ENCODE results near the gene LRFN5.

LRFN5 gene

DNA sequence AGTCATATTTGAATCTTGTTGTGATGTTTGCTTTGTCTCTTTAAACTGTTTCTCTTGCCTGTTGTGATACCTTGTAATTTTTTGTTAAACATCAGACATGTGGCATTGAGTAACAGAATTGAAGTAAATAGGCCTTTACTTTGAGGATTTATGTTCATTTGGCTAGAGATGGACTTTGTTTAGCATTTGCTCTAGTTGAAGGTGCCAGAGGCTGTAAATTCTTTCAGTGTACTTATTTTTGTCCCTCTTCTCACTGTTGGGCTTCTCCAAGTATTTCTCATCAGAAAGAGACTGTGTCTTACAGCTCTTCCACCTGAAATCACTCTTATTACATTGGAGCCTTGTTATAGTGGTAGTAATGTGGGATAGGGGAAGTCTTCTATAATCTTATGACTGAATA is 175.8 kb downstream of the LRFN5 start:
- no peak for DNase-seq

DNA sequence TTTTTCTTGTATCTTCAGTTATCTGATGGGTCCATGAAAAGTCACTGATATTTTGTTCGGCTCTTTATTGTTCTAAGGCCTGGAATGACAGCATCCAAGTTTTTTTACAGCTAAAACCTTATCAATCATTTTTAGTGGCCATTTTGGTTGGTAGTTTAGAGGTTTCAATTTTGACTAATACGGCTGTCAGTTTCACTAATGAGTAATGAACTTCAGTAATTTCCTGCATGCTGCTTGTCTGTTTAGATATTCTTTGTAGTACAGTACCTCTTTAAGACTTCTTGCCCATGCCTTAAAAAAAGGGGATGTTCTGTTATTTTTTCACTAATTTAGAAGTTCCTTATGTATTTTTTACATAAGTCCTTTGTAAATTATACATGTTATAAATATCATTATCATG is 176.7 kb downstream of the LRFN5 start:
- no peak for DNase-seq

DNA sequence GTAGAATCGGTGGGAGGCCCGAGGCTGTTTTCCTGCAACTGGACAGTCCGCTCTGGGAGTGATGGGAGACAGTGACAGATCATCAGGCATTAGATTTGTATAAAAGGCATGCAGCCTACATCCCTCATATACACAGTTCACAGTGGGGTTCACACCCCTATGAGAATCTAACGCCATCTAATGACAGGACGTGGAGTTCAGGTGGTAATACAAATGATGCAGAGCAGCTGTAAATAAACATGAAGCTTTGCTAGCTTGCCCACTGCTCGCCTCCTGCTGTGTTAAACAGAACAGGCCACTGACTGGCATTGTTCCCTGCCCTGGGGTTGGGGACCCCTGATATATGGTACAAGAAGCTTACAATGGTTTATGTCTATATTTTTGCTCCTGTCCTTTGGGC is 179.0 kb downstream of the LRFN5 start:
- no peak for DNase-seq

DNA sequence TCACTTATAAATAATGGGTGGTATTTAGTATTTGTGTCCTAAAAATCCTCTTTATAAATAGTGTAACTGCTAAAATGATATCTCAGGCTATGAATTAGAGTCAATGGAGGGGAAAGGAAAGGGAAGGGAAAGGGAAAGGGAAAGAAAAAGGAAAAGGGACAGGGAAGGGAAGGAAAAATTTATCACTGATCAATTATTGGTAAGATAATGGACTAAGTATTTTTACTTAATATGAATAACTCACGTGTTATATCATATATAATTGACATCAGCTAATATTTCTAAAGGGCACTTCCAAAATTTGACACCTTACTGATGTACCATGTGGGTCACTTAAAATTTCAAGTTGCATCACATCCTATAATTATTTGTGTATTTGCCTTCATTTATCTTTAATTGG is 193.1 kb downstream of the LRFN5 start:
- DNase-seq: no peak

DNA sequence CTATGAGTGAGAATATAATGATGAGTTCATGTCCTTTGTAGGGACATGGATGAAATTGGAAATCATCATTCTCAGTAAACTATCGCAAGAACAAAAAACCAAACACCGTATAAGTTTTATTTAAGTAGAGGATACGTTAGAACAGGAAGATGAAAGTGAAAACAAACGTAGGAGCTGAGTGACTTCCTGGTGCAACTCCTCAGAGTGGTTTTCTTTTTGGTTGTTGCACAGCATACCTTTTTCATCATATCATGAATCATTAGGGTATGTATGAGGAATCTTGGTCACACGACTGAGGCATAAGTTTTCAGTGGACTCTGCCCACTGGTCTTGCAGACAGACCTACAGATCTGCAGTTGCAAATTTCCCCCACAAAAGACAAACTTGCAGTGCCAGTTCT is 199.0 kb downstream of the LRFN5 start:
- DNase-seq: no peak

DNA sequence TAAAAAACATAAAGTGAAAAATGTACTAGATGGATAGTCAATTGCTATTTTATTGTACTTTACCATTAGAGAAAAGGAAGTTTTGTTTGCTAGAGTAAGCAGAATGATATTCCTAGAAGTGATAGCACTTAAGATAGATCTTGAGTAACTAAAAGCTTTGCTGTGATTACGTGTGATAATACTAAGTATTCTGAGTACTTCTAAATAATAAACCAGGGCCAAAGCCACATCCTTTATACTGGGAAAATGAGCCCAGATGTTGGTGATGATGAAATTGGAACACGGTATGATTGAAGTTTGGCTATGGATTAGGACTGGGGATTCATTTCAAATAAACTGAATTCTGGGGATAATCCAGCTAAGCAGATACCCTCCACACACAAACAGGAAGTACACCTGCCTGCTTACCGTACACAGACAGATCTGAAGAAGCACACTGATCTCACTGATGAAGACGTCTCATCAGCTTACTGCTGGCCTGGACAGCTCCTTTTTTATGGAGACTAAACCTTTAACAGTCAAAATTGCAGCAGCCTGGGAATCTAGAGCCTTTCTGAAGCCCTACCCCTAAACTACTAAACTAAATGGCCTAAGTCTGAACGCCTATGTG is 199.8 kb downstream of the LRFN5 start:
- no peak for DNase-seq

DNA sequence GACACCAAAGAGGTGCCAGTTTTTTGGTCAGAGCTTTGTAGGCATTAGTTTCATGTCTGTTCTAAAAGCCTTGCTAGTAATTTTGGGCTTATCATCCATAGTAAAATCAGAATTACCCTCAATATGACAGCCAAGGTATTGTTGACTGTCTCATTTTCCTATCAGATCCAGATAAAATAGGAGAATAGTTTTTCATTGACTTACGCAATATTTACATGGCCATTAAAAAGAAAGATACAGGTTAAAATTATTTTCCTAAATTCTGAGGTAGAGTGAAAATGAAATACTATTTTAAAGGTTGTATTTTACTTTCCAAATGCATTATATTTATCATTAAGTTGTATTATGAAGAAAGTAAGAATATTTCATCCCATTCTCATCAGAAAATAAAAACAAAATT is 203.7 kb downstream of the LRFN5 start:
- no peak for DNase-seq

DNA sequence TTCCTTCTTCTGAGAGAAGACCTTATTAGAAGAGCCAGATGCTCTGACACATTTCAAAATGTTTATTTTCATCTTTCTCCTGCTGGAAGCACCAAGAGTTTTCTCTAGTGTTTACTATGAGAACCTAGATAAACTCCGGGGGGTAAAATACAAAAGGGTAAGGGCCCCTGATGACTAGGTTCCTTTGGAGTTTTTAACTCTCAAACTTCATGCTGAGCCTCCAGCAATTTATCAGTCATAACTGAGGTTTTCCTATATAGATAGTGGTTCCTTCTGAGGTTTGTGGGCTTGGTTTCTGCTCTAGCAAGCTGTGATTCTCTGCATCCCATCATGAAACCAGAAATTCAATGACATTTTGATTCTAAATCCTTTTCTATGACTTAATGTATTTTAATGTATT is 210.9 kb downstream of the LRFN5 start:
- DNase-seq: no peak

DNA sequence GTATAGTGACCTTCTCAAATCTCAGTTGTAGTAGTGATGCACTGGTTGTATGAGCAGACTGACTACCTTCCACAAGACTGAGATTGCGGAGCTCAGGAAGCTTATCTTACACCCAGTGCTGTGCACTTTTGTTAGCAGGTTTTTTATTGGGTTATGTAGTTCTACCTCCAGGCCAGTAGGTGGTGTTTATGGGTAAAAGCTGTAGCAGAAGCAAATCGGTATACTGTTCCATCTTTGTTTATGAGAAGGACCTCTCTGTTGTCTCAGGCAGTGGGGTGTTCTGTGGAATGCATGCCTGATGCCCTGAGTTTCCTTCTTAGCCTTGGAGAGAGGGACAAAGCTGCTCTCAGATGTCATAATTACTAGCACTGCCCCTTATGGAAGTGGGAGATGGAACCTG is 217.8 kb downstream of the LRFN5 start:
- no peak for DNase-seq

DNA sequence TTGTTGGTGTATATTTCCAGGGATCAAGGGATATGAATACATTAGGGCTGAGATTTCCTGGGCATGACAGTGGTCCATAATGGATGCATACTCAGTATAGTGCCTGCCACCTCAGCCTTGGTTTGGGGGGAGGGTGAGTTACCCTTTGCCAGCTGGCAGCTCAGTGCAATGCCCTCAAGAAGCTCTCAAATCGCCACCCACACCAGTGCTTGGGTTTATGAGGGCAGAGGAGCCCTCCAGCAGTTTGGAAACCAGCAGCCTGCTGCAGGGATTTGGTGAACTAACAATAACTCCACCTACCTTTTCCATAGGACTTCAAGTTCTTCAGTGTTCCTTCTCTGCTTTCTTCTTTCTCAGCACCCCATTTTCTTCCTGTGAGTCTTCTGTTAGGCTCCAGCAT is 218.9 kb downstream of the LRFN5 start:
- no peak for DNase-seq

DNA sequence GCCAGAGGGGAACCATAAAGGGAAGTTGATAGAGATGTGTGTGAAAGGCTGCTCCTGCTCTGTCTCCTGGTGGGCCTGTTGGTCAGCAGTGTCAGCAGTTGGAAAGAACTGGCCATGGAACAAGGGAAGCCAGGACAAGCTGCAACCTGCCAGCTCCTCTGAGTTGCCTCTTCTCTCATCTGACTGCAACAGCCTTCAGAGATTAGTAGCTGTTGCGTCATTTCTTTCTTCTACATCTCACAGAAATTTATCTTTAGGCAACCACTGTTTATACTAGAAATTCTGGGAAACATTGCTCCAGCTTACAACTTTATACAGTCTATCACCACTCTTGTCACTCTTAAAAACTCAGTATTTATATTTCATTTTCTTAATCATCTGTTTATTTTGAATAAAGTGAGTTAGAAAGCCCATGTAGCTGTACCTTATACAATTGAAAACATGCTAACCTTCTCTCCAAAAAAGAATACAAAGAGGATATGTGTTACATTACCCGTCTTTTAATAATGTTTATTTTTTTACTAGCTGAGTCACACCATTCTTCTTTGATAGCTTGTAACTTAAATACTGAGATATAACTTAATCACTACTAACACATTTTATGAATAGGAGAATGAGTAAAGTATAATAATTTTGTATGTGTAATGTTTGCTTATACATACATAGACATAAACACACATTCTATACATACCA is 224.2 kb downstream of the LRFN5 start:
- no peak for DNase-seq

DNA sequence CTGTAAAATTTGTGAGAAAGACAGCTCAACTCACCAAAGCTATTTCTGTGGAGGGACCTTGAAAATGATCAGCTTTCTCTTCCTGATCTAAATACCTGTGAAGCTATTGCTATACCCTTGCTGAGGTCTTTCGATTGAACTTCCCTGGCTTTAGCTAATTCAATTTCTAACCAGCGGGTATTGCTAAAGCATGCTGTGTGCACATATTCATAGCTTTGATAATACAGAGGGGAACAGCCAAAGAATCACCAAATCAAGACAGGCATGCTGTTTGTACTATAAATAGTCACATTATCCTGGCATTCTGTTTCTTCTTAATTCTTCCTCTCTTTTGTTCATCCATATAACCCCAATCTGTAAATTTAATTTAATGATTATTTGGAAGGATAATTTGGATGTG is 233.0 kb downstream of the LRFN5 start:
- no peak for DNase-seq

DNA sequence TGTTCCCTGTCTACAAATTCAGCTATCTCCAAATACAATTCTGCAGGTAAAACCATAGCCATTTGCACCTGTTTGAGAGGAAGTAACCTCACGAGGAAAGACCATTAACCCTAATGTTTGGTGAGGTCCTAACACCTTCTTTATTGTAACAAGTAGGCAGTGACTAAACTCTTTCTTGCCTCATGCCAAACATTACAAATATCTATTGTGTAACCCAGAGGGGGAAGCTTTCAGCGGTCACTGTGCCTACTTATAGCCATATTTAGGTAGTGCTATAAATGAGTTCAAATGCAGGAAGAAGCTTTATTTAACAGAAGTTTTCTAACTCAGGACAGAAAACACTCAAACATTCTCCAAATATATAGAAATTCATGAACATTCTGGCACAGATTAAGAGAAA is 252.7 kb downstream of the LRFN5 start:
- peak; percentile 33 for DNase-seq

DNA sequence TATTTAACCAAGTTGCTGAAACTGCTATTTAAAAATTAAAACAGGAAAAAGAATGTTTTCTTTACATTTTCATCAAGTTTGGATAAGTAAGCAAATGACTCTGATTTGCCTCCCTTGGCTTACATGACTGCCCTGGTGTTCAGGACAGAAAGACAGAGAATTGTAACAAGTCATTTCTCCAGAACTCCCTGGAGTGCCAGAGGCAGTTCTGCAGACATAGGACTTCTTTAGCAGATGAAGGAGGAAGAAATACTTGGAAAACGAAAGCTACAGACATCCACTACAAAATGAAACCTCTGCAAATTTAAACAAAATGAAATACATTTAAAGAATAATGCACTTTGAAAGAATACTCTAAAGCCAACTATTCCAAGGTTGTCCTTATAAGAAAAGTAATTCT is 253.9 kb downstream of the LRFN5 start:
- DNase-seq: no peak

DNA sequence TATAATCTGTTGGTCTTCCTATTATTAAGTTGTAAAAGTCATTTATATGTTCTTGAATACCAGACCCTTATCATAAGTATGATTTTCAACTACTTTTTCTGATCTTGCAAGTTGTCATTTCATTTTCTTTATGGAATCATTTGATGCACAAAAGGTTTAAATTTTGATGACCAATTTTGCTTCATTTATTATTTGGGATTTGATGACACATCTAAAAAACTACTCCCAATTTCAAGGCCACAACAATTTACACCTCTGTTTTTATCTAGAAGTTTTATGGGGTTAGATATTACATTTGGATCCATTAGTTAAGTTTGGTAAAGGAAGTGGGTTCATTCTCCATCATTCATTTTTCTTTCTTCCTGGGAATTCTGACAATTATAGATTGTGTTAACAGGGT is 259.2 kb downstream of the LRFN5 start:
- no peak for DNase-seq

DNA sequence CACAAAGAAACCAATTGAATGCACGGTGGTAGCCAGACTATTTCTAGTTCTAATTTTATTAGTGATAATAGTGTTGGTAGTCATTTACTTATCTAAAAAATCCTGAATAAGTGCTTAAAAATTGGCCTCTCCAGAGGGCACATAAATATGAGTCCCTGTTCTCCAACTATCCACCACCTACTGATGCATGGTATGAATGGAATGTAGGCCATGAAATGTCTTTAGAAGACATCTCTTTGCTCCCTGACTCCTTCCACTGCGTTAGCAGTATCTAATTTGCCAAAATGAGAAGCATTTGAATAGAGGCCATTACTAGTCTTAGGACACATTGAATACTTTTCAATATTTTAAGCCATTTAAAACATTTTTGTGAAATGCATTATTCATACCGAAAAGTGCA is 261.7 kb downstream of the LRFN5 start:
- DNase-seq: no peak

DNA sequence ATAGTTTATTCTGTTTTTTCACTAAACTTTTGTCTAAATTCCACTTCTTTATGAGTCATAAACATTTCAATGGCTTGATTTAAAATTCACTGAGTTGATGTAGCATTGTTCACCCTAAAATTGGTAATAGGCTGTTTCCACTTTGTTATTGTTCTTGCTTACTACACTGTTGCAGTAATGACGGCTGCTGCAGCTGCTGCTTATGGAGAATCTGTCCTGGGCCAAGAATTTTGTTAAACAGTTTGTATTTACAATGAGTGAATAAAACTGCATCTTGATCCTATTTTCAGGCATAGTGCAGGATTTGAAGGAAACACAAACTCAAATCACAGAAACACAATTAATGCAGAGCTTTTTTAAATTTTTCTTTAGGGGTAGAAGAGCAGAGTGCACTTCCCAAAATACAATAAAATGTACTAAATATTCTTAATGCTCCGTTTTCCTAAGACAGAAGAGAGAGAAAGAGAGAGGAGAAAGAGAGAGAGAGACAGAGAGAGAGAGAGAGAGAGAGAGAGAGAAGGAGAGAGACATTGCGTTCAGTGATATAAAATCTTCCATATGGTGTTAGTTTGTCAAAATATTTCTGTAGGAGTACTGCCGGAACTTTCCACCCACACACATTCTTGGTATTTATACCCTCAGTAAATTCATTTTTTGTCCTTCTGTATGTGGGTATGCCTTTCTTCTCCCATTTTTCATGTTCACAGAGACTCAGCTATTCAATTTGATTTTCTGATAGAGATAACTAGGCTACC is 266.4 kb downstream of the LRFN5 start:
- DNase-seq: no peak

DNA sequence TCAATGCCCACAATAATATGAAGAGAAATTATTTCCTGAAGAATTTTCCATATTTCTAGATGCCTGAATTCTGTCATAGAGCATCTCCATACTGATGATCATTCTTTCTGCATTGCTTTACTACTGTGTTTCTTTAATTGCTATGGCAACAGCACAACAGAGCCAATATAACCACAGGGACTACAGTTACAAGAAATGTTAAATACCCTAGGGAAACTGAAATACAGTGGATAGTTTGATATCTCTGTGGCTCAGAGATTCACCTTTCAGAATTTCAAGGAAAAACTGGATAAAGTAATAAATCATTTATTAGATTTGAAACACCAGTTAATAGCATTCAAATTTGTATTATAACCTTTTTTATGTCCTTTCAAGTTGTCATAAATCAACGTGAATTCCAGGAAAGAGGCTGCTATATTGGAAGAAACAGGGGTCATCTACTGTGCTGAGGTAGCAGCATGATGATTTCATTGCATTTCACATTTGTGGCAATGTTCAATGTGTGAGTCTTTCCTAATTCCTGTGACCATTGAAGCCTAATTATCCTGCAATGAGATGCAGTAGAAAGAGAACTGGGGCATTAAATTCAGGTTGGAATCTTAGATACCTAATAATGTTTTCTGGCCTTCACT is 267.1 kb downstream of the LRFN5 start:
- DNase-seq: no peak

DNA sequence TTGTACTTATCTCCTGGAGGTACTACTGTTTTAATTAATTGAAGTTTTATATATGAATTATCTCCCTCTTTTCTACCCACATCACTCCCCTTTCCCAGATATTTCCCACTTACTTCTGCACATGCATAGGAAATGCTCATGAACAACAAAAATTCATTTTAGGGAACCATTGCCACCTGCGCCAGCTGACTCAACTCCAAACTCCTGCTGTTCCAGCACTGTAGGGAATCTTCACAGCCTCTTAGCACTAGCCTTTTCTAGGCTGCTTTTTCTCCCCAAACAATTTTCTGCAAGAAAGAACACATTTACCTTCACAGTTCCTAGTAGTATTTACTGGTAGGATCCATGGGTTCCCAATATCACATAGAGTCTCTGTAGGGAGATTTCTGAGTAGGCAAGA is 268.4 kb downstream of the LRFN5 start:
- DNase-seq: no peak

DNA sequence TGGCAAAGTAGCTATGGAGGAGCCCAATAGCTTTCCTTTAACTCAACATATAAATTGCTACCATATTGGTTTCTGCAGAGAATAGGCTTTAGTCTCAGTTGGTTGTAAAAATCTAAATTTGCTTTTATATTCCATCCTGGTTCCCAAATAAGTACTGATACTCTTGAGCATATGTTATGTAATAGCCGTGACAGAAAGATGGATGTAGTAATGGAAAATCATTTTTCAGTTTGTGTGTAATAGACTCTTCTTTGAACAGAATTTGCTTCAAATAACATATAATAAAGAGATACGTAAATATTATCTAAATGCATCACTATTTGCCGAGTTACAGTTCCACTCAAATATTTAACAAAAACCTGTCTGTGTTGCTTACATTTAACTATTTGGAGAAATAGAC is 271.6 kb downstream of the LRFN5 start:
- no peak for DNase-seq

DNA sequence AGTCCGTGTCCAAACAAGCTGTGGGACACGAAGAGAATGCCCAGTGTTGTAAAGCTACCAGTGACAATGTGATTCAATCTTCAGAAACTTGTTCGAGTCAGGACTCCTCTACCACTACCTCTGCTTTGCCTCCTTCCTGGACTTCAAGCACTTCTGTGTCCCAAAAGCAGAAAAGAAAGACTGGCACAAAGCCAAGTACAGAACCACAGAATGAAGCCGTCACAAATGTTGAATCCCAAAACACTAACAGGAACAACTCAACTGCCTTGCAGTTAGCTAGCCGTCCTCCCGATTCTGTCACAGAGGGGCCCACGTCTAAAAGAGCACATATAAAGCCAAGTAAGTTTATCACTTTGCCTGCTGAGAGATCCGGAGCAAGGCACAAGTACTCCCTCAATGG is 284.9 kb downstream of the LRFN5 start:
- no peak for DNase-seq

DNA sequence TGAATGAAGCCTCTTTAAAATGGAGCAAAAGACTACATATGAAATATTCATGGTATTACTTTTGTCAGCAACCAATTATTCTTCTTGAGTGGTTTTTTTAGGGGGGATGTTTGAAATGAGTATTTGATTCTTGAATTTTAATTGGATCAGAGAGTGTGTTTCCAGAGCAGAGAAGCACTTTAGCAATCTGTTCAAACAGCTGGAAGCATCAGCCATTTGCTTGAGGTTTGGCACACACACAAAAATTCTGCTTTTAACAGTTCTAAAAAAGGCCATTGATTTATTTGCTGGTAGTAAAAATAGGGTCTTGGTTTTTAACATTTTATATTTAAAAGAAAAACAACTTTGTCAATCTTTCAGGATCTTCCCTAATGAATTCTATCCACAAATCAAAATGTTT is 292.7 kb downstream of the LRFN5 start:
- no peak for DNase-seq

DNA sequence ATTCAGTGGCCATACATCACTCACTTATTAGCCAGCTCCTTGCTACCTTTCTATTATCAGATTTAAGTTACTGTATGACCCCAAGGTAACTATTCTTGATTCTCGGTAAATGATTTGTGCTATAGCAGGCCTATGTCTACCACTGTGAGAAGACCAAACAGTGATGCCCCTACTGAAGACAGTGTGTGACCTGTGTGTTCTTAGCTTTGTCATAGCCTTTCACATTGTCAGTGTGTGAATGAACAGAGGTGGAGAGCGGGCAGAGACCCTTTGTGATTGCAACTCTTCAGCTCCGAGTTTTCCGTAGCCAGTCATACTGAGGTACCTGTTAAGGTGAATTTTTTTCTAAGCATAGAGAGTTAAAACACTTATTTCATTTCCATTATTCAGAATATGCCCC is 294.0 kb downstream of the LRFN5 start:
- no peak for DNase-seq

DNA sequence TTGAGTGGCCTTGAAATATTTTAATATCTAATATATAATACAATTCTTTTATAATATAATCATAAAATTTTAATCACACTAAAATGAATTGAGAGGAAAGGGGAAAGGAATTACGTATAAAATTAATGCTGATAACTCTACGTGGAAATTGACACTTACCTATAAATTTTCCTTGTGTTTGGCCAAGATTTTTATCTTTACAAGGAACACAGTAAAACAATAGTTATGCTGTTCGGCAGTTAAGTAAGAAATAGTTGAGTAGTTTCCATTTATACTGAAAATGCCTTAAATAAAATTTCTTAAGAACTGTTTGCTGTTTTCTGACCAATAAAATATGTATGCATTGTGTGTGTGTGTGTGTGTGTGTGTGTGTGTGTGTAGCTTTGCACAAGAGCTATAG is 294.4 kb downstream of the LRFN5 start:
- DNase-seq: no peak
